Measurements from ENCODE around the gene APOD. TPM values are rescaled to one million over a fixed set of nuclear protein-coding genes. Genes with fewer than 3 reads are reported as not detected.

Gene APOD
- total RNA-seq, 1 experiment from 2014 or later, result not detected

DNA sequence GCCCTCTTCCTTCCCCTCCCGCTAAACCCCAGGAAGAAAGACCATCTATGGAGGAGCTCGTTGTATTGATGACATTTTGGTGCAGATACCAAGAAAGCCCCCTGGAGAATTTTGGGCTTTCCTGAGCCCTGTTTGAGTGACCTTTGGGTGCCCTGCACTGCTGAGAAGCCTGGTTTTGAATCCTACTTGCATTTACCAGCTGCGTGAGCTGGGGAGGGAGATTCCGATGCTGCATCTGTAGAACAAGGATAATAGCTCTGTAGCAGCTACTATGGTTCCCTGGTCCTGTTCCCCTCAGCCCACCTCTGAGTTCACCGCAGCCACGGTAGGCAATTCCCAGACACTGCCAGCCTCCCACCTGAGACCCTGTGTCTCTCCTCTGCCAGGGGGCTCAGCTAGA lies 5.2 kb downstream of the APOD start:
- H2BK12ac ChIP-seq (ENCODE audit: insufficient read length, low read depth, low read length), result no peak overlapping the region
- H2AFZ ChIP-seq (ENCODE audit: low read length), result no peak overlapping the region
- H3K18ac ChIP-seq (ENCODE audit: insufficient read length, low read depth, low read length), result no peak overlapping the region
- no peak overlapping the region for H2BK20ac ChIP-seq (ENCODE audit: low read depth, low read length, poor library complexity, severe bottlenecking)
- no peak overlapping the region for H2AK5ac ChIP-seq (ENCODE audit: insufficient read length, low read length)
- H3K4me1 ChIP-seq (ENCODE audit: insufficient read depth, low read length), result no peaks in the 10 kb centered on the region; the same call in 1 of the 2 replicates
- H3K9ac ChIP-seq (ENCODE audit: extremely low read depth, insufficient read length, low read length), result no peak overlapping the region
- no peaks in the 10 kb centered on the region for H4K20me1 ChIP-seq (ENCODE audit: control insufficient read depth, insufficient read depth, insufficient read length)
- no peak overlapping the region for H2BK120ac ChIP-seq (ENCODE audit: low read depth, low read length, poor library complexity, severe bottlenecking)
- H3K27me3 ChIP-seq (ENCODE audit: insufficient read depth, low read length), result no peaks in the 10 kb centered on the region
- no peaks in the 10 kb centered on the region for H3K36me3 Mint-ChIP-seq (ENCODE audit: insufficient read depth in 1 of 3, low read depth in 3 of 3)
- H4K91ac ChIP-seq (ENCODE audit: insufficient read length, low read depth, low read length), result no peak overlapping the region
- no peak overlapping the region for H3K4me2 ChIP-seq (ENCODE audit: insufficient read depth, insufficient read length, low read length)
- H3K9me3 Mint-ChIP-seq, result peaks cover 4 to 5% of the 10 kb centered on the region in 2 experiments; a peak in 1 of 5 replicates
- no peak for DNase-seq
- WGBS (ENCODE audit: extremely low coverage, insufficient read length, low lambda C conversion rate), result no CpG with 5 or more reads among the region's 6 CpGs
- H3T11ph ChIP-seq (ENCODE audit: low read length), result no peak overlapping the region
- no peak overlapping the region for H3K27ac ChIP-seq (ENCODE audit: insufficient read length, low read depth, low read length)
- no peaks in the 10 kb centered on the region; the same call in 1 of the 2 replicates for H3K27me3 Mint-ChIP-seq (ENCODE audit: low read depth)
- no peak overlapping the region for H3K4me3 Mint-ChIP-seq
- no peak overlapping the region for H3K23ac ChIP-seq (ENCODE audit: insufficient read length, low read depth, low read length)
- H3K4ac ChIP-seq (ENCODE audit: low read depth, low read length), result no peak overlapping the region
- H2BK15ac ChIP-seq (ENCODE audit: low read depth, low read length), result no peak overlapping the region
- no peak overlapping the region for H4K5ac ChIP-seq (ENCODE audit: insufficient read length, low read depth, low read length)
- peaks cover 2% of the 10 kb centered on the region for H3K23me2 ChIP-seq (ENCODE audit: insufficient read length, low read depth, low read length, poor library complexity, severe bottlenecking)
- H3K14ac ChIP-seq (ENCODE audit: insufficient read depth, low read length), result no peak overlapping the region
- no peaks in the 10 kb centered on the region for H3K9me3 ChIP-seq (ENCODE audit: control insufficient read depth, low read depth, low read length)
- no peak overlapping the region for H3K56ac ChIP-seq (ENCODE audit: insufficient read length, low read depth, low read length)
- H3K4me1 Mint-ChIP-seq, result peaks cover 15% of the 10 kb centered on the region in 2 experiments
- no peak overlapping the region for H4K8ac ChIP-seq (replicated peaks; ENCODE audit: insufficient read length, low read depth, low read length)
- H3K27ac Mint-ChIP-seq, result no peak overlapping the region; a peak in 1 of 7 replicates
- H2BK5ac ChIP-seq (ENCODE audit: insufficient read length, low read length), result no peak overlapping the region
- TF ChIP-seq, protein P1, sequence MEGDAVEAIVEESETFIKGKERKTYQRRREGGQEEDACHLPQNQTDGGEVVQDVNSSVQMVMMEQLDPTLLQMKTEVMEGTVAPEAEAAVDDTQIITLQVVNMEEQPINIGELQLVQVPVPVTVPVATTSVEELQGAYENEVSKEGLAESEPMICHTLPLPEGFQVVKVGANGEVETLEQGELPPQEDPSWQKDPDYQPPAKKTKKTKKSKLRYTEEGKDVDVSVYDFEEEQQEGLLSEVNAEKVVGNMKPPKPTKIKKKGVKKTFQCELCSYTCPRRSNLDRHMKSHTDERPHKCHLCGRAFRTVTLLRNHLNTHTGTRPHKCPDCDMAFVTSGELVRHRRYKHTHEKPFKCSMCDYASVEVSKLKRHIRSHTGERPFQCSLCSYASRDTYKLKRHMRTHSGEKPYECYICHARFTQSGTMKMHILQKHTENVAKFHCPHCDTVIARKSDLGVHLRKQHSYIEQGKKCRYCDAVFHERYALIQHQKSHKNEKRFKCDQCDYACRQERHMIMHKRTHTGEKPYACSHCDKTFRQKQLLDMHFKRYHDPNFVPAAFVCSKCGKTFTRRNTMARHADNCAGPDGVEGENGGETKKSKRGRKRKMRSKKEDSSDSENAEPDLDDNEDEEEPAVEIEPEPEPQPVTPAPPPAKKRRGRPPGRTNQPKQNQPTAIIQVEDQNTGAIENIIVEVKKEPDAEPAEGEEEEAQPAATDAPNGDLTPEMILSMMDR (conservative IDR thresholded peaks at IDR 0.05), result no peak
- no peaks in the 10 kb centered on the region for H3K79me1 ChIP-seq (ENCODE audit: insufficient read depth, low read depth, low read length, poor library complexity, severe bottlenecking)
- H3K79me2 ChIP-seq (ENCODE audit: insufficient read depth, low read length), result no peaks in the 10 kb centered on the region
